LHCN-M2 (cell line): ENCODE measurements around the gene ZNF787. TPM values are rescaled to one million over a fixed set of nuclear protein-coding genes. Genes with fewer than 3 reads are reported as not detected.
"Not testable (repeated sequence)": the region's sequence is repeated elsewhere in the genome, so short reads cannot be mapped to it uniquely, and the experiment has no call there.

Source experiments
- DNase-seq: peaks from one replicate; pipeline ENCODE4 v3.0.0-alpha.2; 2012; ENCODE audit warnings: low read depth
- polyA plus RNA-seq: library from polyadenylated mRNA; unstranded; fragments of >200 nt; gene quantifications from one replicate; pipeline ENCODE4 v1.2.1, GENCODE V29; 2012; ENCODE audit warnings: missing spikeins
- total RNA-seq: library from RNA; depleted of rRNA; stranded (reverse); fragments of >200 nt; gene quantifications from 2 replicates; pipeline ENCODE4 v1.2.3, GENCODE V29; 2014; rRNA removed

ZNF787 gene
- 25.8 and 26.9 TPM in 2 replicates for total RNA-seq
- polyA plus RNA-seq, result 27.7 TPM

GRCh38 chr19:56121180-56122167 lies at the start of gene ZNF787:
ZNF787 (minus strand) TSS chr19:56121295; CDS start chr19:56103217, 18,078 bp downstream.
- peak; percentile 96 for DNase-seq

- DNase-seq, result peak; percentile 16
Measured at GRCh38 chr19:56170261-56170660, 49.2 kb upstream of the ZNF787 start.

DNA sequence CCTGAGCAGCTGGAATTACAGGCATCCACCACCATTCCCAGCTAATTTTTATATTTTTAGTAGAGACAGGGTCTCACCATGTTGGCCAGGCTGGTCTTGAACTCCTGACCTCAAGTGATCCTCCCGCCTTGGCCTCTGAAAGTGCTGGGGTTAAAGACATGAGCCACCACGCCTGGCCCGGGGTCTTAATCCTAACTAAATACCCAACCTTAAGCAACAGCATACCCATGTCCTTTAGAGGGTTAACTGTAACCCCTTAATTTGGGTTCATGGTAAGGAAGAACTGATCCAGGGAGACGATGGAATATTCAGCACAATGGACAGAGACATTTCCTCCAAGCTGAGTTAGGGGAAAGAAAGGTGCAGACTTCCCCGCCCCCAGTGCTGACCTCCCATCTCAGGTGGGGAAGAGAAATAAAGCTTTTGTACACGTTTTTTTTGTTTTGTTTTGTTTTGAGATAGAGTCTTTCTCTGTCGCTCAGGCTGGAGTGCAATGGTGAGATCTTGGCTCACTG lies 46.0 kb upstream of the ZNF787 start:
- no peak for DNase-seq

DNA sequence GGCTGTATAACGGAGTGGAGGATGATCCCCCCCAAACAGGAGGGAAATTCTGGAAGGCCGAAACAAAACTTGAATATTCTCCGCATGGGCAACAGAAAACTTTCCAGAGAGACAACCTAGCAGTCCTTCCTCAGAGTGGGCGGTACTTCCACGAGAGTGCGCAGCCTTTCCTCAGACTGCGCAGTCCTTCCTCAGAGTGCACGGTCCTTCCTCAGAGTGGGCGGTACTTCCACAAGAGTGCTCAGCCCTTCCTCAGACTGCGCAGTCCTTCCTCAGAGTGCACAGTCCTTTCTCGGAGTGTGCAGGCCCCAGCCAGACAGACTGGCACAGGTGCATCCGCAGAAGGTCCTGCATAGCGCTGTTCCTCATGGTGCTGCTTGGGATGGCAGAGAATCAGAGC lies 42.0 kb upstream of the ZNF787 start:
- DNase-seq, result no peak

GRCh38 chr19:56162258-56162657 lies 41.2 kb upstream of the ZNF787 start:
- peak; percentile 11 for DNase-seq

- no peak for DNase-seq
Measured at GRCh38 chr19:56161534-56161933, 40.4 kb upstream of the ZNF787 start.

- DNase-seq, result no peak
Measured at GRCh38 chr19:56159622-56160271, 38.7 kb upstream of the ZNF787 start.

DNA sequence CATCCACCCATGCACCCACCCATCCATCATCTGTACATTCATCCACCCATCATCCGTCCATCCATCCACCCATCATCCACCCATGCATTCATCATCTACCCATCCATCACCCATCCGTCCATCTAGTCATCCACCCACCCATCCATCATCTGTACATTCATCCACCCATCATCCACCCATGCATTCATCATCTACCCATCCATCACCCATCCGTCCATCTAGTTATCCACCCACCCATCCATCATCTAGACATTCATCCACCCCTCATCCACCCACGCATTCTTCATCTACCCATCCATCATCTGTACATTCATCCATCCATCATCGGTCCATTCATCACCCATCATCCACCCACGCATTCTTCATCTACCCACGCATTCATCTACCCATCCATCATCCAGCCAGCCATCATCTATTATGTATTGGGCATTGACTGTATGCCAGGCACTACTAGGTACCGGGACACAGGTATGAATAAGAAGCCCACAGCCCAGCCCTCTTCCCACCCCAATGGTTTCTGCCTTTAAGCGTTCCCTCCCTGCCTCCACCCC lies 38.0 kb upstream of the ZNF787 start:
- no peak for DNase-seq

GRCh38 chr19:56158170-56158757 lies 37.2 kb upstream of the ZNF787 start:
- DNase-seq, result no peak

DNA sequence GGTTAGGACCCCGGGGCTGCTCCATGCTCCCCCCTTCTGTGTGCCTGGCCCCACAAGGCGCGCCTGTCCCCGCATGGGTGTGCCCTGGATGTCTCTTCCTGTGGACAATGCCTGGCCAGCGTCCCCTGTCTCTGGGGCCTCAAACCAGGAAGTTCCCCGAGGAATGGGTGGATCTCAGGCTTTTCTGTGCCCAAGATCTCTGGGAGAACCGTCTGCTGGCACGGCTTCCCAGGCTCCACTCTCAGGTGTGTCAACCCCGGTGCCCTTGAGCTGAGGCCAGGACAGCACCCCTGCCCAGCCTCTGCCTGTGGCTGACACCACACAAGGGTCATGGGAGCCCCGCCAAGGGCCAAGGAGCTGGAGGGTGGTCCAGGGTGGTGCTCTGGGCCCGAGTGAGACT lies 35.7 kb upstream of the ZNF787 start:
- no peak for DNase-seq

- no peak for DNase-seq
Measured at GRCh38 chr19:56155124-56155687, 34.1 kb upstream of the ZNF787 start.

DNA sequence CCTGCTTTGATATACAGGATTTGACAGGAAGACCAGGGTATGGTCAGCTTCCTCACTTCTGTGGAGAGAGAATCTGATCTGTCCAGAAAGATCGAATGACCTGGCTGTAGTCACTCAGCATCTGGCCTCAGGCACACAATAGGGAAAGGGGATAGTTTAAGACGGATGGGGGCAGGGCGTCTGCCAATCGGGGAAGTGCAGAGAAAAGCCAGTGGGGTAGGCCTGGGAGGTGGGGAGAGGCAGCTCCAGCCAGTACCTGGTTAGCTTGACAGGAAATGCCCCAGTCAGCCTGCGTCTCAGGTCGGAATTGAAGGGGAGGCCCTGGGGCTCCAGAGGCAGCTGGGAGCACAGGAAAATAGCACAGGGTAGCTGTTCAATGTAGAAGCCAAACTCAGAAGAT lies 32.4 kb upstream of the ZNF787 start:
- no peak for DNase-seq

GRCh38 chr19:56152644-56153043 lies 31.5 kb upstream of the ZNF787 start:
- DNase-seq, result no peak

DNA sequence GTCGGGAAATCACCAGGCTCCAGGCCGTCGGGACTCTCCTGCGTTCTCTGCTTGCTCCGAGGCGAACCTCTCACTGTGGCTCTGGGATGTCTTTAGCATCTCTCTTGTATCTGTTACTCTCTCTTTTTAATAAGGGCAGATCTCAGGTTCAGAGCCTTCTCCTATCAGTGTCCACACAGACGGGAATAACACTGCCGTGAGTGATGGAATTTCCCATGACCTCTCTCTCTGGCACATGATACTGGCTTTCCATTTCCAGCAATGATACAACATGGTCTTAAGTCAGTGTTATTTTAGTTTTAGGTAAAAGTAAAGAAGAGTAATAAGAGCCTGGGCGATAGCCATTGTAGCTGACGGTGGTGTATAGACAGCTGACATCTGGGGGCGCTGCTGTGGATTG lies 29.3 kb upstream of the ZNF787 start:
- no peak for DNase-seq

DNA sequence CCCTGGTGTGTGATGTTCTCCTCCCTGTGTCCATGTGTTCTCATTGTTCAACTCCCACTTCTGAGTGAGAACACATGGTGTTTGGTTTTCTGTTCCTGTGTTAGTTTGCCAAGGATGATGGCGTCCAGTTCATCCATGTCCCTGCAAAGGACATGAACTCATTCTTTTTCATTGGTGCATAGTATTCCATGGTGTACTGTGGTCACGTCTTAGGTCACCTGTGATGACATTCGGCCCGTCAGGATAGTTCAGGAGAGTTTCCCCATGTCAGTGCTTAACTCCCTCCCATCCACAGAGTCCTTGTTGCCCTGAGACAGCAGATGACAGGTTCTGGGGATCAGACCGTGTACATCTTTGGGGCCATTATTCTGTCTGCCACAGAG lies 28.6 kb upstream of the ZNF787 start:
- DNase-seq, result no peak

DNA sequence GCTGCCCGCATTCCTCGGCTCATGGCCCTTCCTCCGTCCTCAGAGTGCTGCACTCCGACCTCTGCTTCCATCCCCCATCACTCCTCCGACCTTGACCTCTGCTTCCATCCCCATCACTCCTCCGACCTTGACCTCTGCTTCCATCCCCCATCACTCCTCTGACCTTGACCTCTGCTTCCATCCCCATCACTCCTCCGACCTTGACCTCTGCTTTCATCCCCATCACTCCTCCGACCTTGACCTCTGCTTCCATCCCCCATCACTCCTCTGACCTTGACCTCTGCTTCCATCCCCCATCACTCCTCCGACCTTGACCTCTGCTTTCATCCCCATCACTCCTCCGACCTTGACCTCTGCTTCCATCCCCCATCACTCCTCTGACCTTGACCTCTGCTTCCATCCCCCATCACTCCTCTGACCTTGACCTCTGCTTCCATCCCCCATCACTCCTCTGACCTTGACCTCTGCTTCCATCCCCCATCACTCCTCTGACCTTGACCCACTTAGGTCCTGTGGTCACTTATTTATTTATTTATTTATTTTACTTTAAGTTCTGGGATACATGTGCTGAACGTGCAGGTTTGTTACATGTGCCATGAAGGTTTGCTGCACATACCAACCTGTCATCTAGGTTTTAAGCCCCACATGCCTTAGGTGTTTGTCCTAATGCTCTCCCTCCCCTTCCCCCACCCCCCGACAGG lies 28.0 kb upstream of the ZNF787 start:
- DNase-seq, result not testable (repeated sequence)

GRCh38 chr19:56148096-56148495 lies 27.0 kb upstream of the ZNF787 start:
- no peak for DNase-seq

DNA sequence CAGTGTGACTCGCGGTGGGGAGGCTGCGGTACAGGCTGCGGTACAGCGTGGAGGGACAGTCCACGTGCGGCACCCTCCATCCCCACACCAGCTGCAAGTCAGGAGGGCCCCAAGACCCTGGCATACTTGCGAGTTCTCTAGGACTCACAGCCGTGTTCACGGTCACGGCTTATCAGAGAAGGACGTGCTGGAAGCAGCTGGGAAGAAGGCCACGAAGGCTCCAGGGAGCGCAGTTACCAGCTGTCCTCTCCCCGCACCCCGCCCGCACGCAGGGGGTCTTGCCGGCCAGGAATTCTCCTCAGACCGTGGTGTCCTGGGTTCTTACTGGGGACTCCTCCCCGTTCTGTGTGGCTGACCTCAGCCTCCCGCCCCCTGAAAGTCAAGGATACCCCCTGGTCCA lies 26.2 kb upstream of the ZNF787 start:
- DNase-seq, result no peak

DNA sequence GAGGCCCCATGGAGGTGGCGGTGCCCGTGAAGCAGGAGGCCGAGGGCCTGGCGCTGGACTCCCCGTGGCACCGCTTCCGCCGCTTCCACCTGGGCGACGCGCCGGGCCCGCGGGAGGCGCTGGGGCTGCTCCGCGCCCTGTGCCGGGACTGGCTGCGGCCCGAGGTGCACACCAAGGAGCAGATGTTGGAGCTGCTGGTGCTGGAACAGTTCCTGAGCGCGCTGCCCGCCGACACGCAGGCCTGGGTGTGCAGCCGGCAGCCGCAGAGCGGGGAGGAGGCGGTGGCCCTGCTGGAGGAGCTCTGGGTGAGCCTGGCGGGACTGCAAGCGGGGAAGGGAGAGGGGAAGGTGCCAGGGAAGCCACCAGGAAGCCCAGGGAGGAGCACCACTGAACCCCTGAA lies 25.8 kb upstream of the ZNF787 start:
- DNase-seq, result no peak

DNA sequence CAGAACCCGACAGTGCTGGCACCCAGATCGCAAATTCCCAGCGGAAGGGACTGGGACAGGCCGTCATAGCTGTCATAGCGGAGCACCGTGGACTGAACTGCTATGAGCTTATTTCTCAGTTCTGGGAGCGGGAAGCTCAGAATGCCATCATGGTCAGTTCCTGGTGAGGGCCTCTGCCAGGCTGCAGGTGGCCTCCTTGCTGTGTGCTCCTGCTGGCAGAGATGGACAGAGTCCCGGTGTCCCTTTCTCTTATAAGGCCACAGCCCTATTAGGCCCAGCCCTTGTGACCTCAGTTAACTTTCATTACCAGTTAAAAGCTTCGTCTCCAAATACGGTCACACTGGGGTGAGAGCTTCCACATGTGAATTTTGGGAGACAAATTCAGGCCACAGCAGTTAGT lies 24.6 kb upstream of the ZNF787 start:
- DNase-seq, result no peak

DNA sequence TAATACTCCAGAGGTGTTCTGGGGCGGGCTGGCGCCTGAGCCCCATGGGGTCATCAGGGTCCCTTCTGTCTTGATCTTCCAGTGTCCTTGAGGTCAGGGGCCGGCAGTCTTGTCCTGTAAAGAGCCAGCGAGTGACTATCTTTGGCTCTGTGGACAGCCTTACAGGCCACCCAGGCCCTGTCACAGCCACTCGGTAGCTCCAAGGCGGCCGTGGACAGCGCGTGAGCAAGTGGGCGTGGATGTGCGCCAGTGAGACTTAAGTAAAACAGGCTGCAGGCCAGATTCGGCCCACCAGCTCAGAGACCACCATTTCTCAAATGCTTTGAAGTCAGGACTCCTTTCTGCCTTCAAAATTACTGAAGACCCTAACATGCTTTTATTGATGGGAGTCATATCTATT lies 23.7 kb upstream of the ZNF787 start:
- DNase-seq, result no peak
